HepG2 (cell line): ENCODE measurements around the gene ZRANB2. TPM values are rescaled to one million over a fixed set of nuclear protein-coding genes. Genes with fewer than 3 reads are reported as not detected.

ENCODE experiments used
- ATAC-seq: fragments of 200-7000 bp; cut with Tn5 transposase; 3 replicates; pipeline ENCODE4 v1.9.1; 2020; ENCODE audit warnings: mild to moderate bottlenecking, moderate library complexity
- BruUV-seq: library from RNA; stranded (reverse); fragments of 400-500 nt; replicated peaks from 2 replicates; lab custom pipeline; 2021; lab: Mats Ljungman, UMichigan
- CTCF ChIA-PET: fragments of 300-600 bp; formaldehyde crosslinking; extraction: SDS; loops from one replicate; lab custom pipeline; 2021; ENCODE audit warnings: low total read pairs, inconsistent platforms, low intra/inter-chr PET ratio; lab: Yijun Ruan, JAX
- POLR2A ChIA-PET: fragments of 350-600 bp; sonication (Branson Sonifier 250); formaldehyde crosslinking; loops from one replicate; lab custom pipeline; 2020; ENCODE audit warnings: antibody characterized with exemption, inconsistent platforms; lab: Yijun Ruan, JAX
- DNase-seq: peaks from one replicate; pipeline ENCODE4 v3.0.0-alpha.2; 2015; ENCODE audit warnings: low spot score
- FAIRE-seq: peaks from 3 replicates; lab custom pipeline; 2011; peaks lifted over from hg19 to GRCh38; lab: Jason Lieb, UNC
- H2AFZ ChIP-seq: one replicate; pipeline ENCODE4 v1.6.1; 2011; ENCODE audit warnings: low read length, inconsistent platforms
- H3K27ac ChIP-seq: fragments of 300-600 bp; 3 replicates; pipeline ENCODE4 v1.8.0; 2011; ENCODE audit warnings: mixed run types, mild to moderate bottlenecking, mixed read lengths, low read length, inconsistent platforms; ENCODE audit not compliant: insufficient read depth; ENCODE audit errors: extremely low read length
- H3K27me3 ChIP-seq, 2 experiments: fragments of 200-600 bp in 1 of 2; 2 replicates in 1 of 2; 3 replicates in 1 of 2; pipeline versions ENCODE4 v1.6.0 to v1.8.0; 2011; ENCODE audit warnings: low read length in 2 of 2, mild to moderate bottlenecking in 2 of 2, moderate library complexity in 2 of 2, inconsistent platforms in 1 of 2; ENCODE audit not compliant: insufficient read depth in 2 of 2, control insufficient read depth in 1 of 2
- H3K36me3 ChIP-seq, 2 experiments: fragments of 200-600 bp in 1 of 2; replicated peaks in 1 of 2; 2 replicates in 1 of 2; 3 replicates in 1 of 2; pipeline versions ENCODE4 v1.5.1 to v1.8.0; 2011; ENCODE audit warnings: low read length in 2 of 2, inconsistent platforms in 1 of 2; ENCODE audit not compliant: insufficient read depth in 2 of 2, control insufficient read depth in 1 of 2
- H3K4me1 ChIP-seq: 2 replicates; pipeline ENCODE4 v1.5.1; 2012; ENCODE audit warnings: low read length, inconsistent platforms; ENCODE audit not compliant: insufficient read depth
- H3K4me2 ChIP-seq: 2 replicates; pipeline ENCODE4 v1.6.0; 2011; ENCODE audit warnings: low read depth, low read length, inconsistent platforms
- H3K4me3 ChIP-seq, 3 experiments: fragments of 200-600 bp in 1 of 3; sonication (generic), shearing (Covaris generic) in 1 of 3; replicated peaks in 1 of 3; 2 replicates each; pipeline ENCODE4 v1.5.1; 2011 to 2016; ENCODE audit warnings: low read length in 3 of 3, inconsistent platforms in 2 of 3, low read depth in 2 of 3, mild to moderate bottlenecking in 2 of 3, control low read depth in 1 of 3, mixed read lengths in 1 of 3; ENCODE audit not compliant: insufficient read depth in 1 of 3
- H3K79me2 ChIP-seq: one replicate; pipeline ENCODE4 v1.6.1; 2011; ENCODE audit warnings: low read length, inconsistent platforms; ENCODE audit not compliant: insufficient read depth
- H3K9ac ChIP-seq: 2 replicates; pipeline ENCODE4 v1.6.0; 2011; ENCODE audit warnings: mild to moderate bottlenecking, low read depth, low read length, inconsistent platforms; ENCODE audit not compliant: insufficient read depth
- H3K9me3 ChIP-seq: 2 replicates; pipeline ENCODE4 v1.5.1; 2012; ENCODE audit warnings: mild to moderate bottlenecking, low read length
- H4K20me1 ChIP-seq: 2 replicates; pipeline ENCODE4 v1.6.0; 2011; ENCODE audit warnings: inconsistent platforms, mild to moderate bottlenecking, low read length, moderate library complexity; ENCODE audit not compliant: insufficient read depth
- CREB3 ChIP-seq: sonication (generic); formaldehyde crosslinking; IDR thresholded peaks from 2 replicates; pipeline ENCODE4 v1.5.0; 2020; ENCODE audit warnings: missing genetic modification reagents
- HCFC1 ChIP-seq: fragments of 150-350 bp; IDR thresholded peaks from 2 replicates; pipeline ENCODE4 v1.6.1; 2014; ENCODE audit warnings: low read depth, low read length
- MED8 ChIP-seq: sonication (generic); formaldehyde crosslinking; IDR thresholded peaks from 2 replicates; pipeline ENCODE4 v1.8.1; 2023; ENCODE audit warnings: mild to moderate bottlenecking, missing genetic modification reagents; ENCODE audit not compliant: insufficient replicate concordance
- NFE2L1 ChIP-seq: sonication (generic); formaldehyde crosslinking; IDR thresholded peaks from 2 replicates; pipeline ENCODE4 v1.4.0; 2020; ENCODE audit warnings: missing genetic modification reagents, mild to moderate bottlenecking, borderline replicate concordance
- PRDM10 ChIP-seq: sonication (generic); formaldehyde crosslinking; IDR thresholded peaks from 2 replicates; pipeline ENCODE4 v1.4.0; 2020; ENCODE audit warnings: low read depth, missing genetic modification reagents
- THYN1 ChIP-seq: sonication (generic); formaldehyde crosslinking; IDR thresholded peaks from 2 replicates; pipeline ENCODE4 v1.8.1; 2023; ENCODE audit warnings: low read depth, mild to moderate bottlenecking, moderate library complexity, missing genetic modification reagents, borderline replicate concordance
- ZBTB10 ChIP-seq: sonication (generic); formaldehyde crosslinking; IDR thresholded peaks from 2 replicates; pipeline ENCODE4 v1.4.0; 2020; ENCODE audit warnings: missing genetic modification reagents, borderline replicate concordance
- ZHX2 ChIP-seq, 2 experiments: sonication (generic) in 1 of 2; formaldehyde crosslinking in 1 of 2; IDR thresholded peaks; 2 replicates each; pipeline versions ENCODE4 v1.6.1 to v1.9.0; 2014 to 2022; ENCODE audit warnings: antibody characterized with exemption in 1 of 2, borderline replicate concordance in 1 of 2, inconsistent platforms in 1 of 2, low read depth in 1 of 2, missing genetic modification reagents in 1 of 2
- ZNF644 ChIP-seq: IDR thresholded peaks from 2 replicates; pipeline ENCODE4 v1.6.1; 2016; ENCODE audit warnings: low read depth
- WGBS: methylation state at CpG from one replicate; pipeline ENCODE4 v1.1.6; 2017; ENCODE audit warnings: low lambda C conversion rate; 5-methylcytosine and 5-hydroxymethylcytosine counted together
- in situ Hi-C: cut with HindIII; loops from 2 replicates; pipeline ENCODE4 v1.10.0; 2017; ENCODE audit warnings: low pct_unique_long_range_greater_than_20kb; ENCODE audit not compliant: extremely low pct_ligation_motif_present
- intact Hi-C: fragments of 100-400 bp; cut with micrococcal nuclease; formaldehyde crosslinking; loops from one replicate; pipeline ENCODE4 v1.10.0; 2022; ENCODE audit not compliant: unreplicated experiment
- polyA plus RNA-seq, 8 experiments: library from polyadenylated mRNA; depleted of rRNA in 3 of 8; stranded (reverse) in 7 of 8; unstranded in 1 of 8; fragments of >200 nt; fragmentation: Illumina TruSeq in 4 of 8; extraction: Trizol in 4 of 8; gene quantifications; 2 replicates each; pipeline versions ENCODE4 v1.2.1 to v1.2.3, GENCODE V29; 2011 to 2016; ENCODE audit warnings: low read depth in 4 of 8, missing spikeins in 1 of 8, mixed read lengths in 1 of 8; ENCODE audit not compliant: insufficient read depth in 1 of 8
- total RNA-seq, 5 experiments: library from RNA; depleted of rRNA; stranded (reverse); fragments of >200 nt; fragmentation: Illumina TruSeq; extraction: Trizol; gene quantifications; 2 replicates each; pipeline ENCODE4 v1.2.3, GENCODE V29; 2016; ENCODE audit warnings: low read depth in 1 of 5

The ZRANB2 gene
- total and polyA plus RNA-seq, 2 of the 13 experiments (the other 11 are each of a cell fraction or from before 2014, with no cell fraction given): 43.0 to 45.4 TPM

- in situ Hi-C loops (no loop called here), intact Hi-C loops (no loop called here)
- DNase-seq (no peak), ATAC-seq (no peak), FAIRE-seq (no peak)
- Histone ChIP-seq H3K4me2 (no peak overlapping the region), H4K20me1 (no peaks in the 10 kb centered on the region), H3K4me1 (no peaks in the 10 kb centered on the region), H3K9ac (no peak overlapping the region), H3K27ac (no peak overlapping the region), H2AFZ (no peak overlapping the region), H3K9me3 (no peaks in the 10 kb centered on the region), H3K4me3 (no peak overlapping the region), H3K27me3 (no peaks in the 10 kb centered on the region), H3K36me3 (no peaks in the 10 kb centered on the region), H3K79me2 (no peaks in the 10 kb centered on the region)
- ChIA-PET POLR2A (no interaction called here), CTCF (no interaction called here)
- WGBS: 36% methylated on average over 7 of the region's 7 CpGs
- BruUV-seq: no TSS peak
- no peak for TF ChIP-seq ZHX2 (IDR thresholded peaks at IDR 0.05; ENCODE audit: low read depth)
- no peak for TF ChIP-seq ZHX2 (CRISPR knock-in tag; IDR thresholded peaks at IDR 0.05; ENCODE audit: borderline replicate concordance)
- no peak for TF ChIP-seq ZBTB10
- TF ChIP-seq PRDM10: no peak
- no peak for TF ChIP-seq ZNF644
- TF ChIP-seq CREB3 (CRISPR knock-in tag): no peak
- no peak for TF ChIP-seq HCFC1
- TF ChIP-seq NFE2L1 (CRISPR knock-in tag): no peak
- TF ChIP-seq MED8 (CRISPR knock-in tag): no peak
- no peak for TF ChIP-seq THYN1
Observed at GRCh38 chr1:71019233-71019969, 61.4 kb downstream of the ZRANB2 start.
